ENCODE results near the gene PLCH2. TPM values are rescaled to one million over a fixed set of nuclear protein-coding genes. Genes with fewer than 3 reads are reported as not detected.

Gene PLCH2
- total and polyA plus RNA-seq, 2 donors (not counting 3 experiments of a cell fraction or from before 2014, with no cell fraction given), result 0.19 to 0.31 TPM

GRCh38 chr1:2493218-2493617, 17.1 kb downstream of the PLCH2 start:
- Histone ChIP-seq H3K36me3 (ENCODE audit: control insufficient read depth in 2 of 2, extremely low read depth in 1 of 2, insufficient read depth in 2 of 2, low read length in 2 of 2) (no peaks in the 10 kb centered on the region), H3K4me2 (ENCODE audit: insufficient read depth, low read length) (no peak overlapping the region), H4K20me1 (replicated peaks; ENCODE audit: control insufficient read depth, extremely low read depth, insufficient read depth, low read length) (no peaks in the 10 kb centered on the region), H3K27me3 (ENCODE audit: control insufficient read depth in 2 of 2, insufficient read depth in 2 of 2, low read length in 2 of 2) (no peaks in the 10 kb centered on the region), H3K27ac (ENCODE audit: insufficient read depth, low read depth, low read length) (no peak overlapping the region), H3K4me3 (replicated peaks in 1 of 3; ENCODE audit: insufficient read depth in 1 of 3, low read depth in 1 of 3, low read length in 3 of 3) (no peak overlapping the region), H3K9me3 (replicated peaks; ENCODE audit: control insufficient read depth, insufficient read depth, low read length) (no peaks in the 10 kb centered on the region), H3K4me1 (ENCODE audit: control insufficient read depth, extremely low read depth, insufficient read depth, low read length) (no peaks in the 10 kb centered on the region), H2AFZ (ENCODE audit: low read depth, low read length) (no peak overlapping the region), H3K9ac (replicated peaks; ENCODE audit: extremely low read depth, insufficient read depth, low read length) (no peak overlapping the region), H3K9me1 (replicated peaks; ENCODE audit: control insufficient read depth, extremely low read depth, insufficient read depth, low read length) (no peaks in the 10 kb centered on the region), H3K79me2 (ENCODE audit: control insufficient read depth, insufficient read depth, low read length) (no peaks in the 10 kb centered on the region)
- FAIRE-seq (no peak), DNase-seq (ENCODE audit: low read depth, low spot score) (no peak)
- dilution Hi-C loops (cut with MboI; ENCODE audit: extremely low pct_ligation_motif_present, low sequenced_read_pairs), result no loop called here
- intact Hi-C loops (cut with micrococcal nuclease), result no loop called here
- ChIA-PET CTCF (no interaction called here), POLR2A (no interaction called here)
- TF ChIP-seq GATA2 (IDR thresholded peaks at IDR 0.05; ENCODE audit: insufficient read depth, insufficient read length, low read depth, low read length), result no peak
- no peak for TF ChIP-seq MYC (IDR thresholded peaks at IDR 0.05; ENCODE audit: low read depth, low read length)
- TF ChIP-seq JUN (IDR thresholded peaks at IDR 0.05; ENCODE audit: borderline replicate concordance, insufficient read depth, insufficient read length, low read depth), result no peak
- TF ChIP-seq FOS (IDR thresholded peaks at IDR 0.05; ENCODE audit: borderline replicate concordance, insufficient read depth, low read length), result no peak
- no peak for TF ChIP-seq CTCF (IDR thresholded peaks at IDR 0.05; ENCODE audit: extremely low read depth in 1 of 2, insufficient read depth in 1 of 2, low read depth in 1 of 2, low read length in 2 of 2)
- no peak for TF ChIP-seq POLR2AphosphoS5 (IDR thresholded peaks at IDR 0.05; ENCODE audit: insufficient read depth, low read depth, low read length)
- no peak for TF ChIP-seq POLR2A (IDR thresholded peaks at IDR 0.05; ENCODE audit: low read depth, low read length)
- no peak for TF ChIP-seq EZH2 (IDR thresholded peaks at IDR 0.05; ENCODE audit: borderline replicate concordance, low read depth, low read length, severe bottlenecking)
- no peak for TF ChIP-seq MAX (IDR thresholded peaks at IDR 0.05; ENCODE audit: insufficient read depth, insufficient read length)
- BruUV-seq (replicated peaks), result no TSS peak

Data from endothelial cell of umbilical vein (primary cell).